Fibroblast of the aortic adventitia (primary cell): Measurements from ENCODE around the gene DTNB. TPM values are rescaled to one million over a fixed set of nuclear protein-coding genes. Genes with fewer than 3 reads are reported as not detected.

Experiments
- DNase-seq: peaks from one replicate; pipeline ENCODE4 v3.0.0-alpha.2; 2010; ENCODE audit warnings: low read depth
- H3K4me3 ChIP-seq: 2 replicates; pipeline ENCODE4 v1.5.1; 2011; ENCODE audit warnings: low read depth, mild to moderate bottlenecking, control low read depth, low read length, moderate library complexity
- CTCF ChIP-seq: IDR thresholded peaks from 2 replicates; pipeline ENCODE4 v1.5.1; 2011; ENCODE audit warnings: mild to moderate bottlenecking, low read length, control low read depth, inconsistent platforms; ENCODE audit not compliant: insufficient read depth
- total RNA-seq: library from RNA; depleted of rRNA; stranded (reverse); fragments of >200 nt; gene quantifications from 2 replicates; pipeline ENCODE4 v1.2.3, GENCODE V29; 2012; ENCODE audit warnings: low replicate concordance

The DTNB gene
- total RNA-seq, 1 donor: 11.7 TPM

- no peak overlapping the region for H3K4me3 ChIP-seq
- no peak for TF ChIP-seq CTCF
- DNase-seq: peak; percentile 40
Measured at GRCh38 chr2:25570161-25570845, 103.1 kb downstream of the DTNB start.

GRCh38 chr2:25567406-25567805 is 106.0 kb downstream of the DTNB start:
- TF ChIP-seq CTCF: peak; percentile 60
- peak; percentile 83 for DNase-seq
- H3K4me3 ChIP-seq: no peak overlapping the region

GRCh38 chr2:25566694-25567093 is 106.7 kb downstream of the DTNB start:
- peak; percentile 35 for DNase-seq
- TF ChIP-seq CTCF: no peak
- no peak overlapping the region for H3K4me3 ChIP-seq

DNA sequence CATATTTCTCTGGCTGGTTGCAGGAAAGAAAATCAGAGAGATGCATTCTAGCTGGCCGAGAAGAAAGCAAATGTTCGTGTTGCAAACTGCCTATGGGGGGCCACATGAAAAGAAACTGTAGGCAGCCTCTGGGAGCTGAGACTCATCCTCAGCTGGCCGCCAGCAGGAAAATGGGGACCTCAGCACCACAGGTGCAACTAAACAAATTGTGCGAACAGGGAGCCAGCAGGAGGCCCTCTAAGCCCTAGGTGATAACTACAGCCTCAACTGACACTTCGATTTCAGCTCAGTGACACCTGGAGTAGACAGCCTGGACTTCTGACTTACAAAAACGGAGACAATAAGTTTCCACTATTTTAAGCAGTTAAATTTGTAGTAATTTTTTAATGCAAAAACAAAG is 107.3 kb downstream of the DTNB start:
- no peak overlapping the region for H3K4me3 ChIP-seq
- DNase-seq: no peak
- TF ChIP-seq CTCF: no peak

DNA sequence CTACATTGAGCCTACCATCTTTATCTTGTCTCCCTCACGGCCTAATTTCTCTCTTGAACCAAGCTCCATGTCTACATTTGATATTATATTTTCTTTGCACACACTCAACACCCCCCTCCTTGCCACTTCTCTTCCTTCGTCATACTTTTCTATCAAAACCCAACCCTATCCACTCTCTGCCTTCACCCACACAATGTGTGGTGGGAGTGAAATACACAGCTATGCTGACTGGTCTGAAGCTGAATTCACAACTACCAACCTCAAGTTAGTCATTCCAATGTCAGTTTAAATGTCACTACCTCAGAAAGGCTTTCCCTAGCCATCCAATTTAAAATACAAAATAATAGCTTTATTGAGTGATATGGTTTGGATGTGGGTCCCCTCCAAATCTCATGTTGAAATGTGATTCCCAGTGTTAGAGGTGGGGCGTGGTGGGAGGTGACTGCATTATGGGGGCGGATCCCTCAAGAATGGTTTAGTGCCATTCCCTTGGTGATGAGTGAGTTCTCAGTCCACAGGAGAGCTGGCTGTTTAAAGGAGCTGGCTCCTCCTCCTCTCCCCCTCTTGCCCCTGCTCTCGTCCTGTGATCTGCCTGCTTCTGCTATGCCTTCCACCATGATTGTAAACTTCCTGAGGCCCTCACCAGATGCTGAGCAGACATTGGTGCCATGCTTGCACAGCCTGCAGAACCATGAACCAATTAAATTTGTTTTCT is 112.1 kb downstream of the DTNB start:
- H3K4me3 ChIP-seq: no peak overlapping the region
- TF ChIP-seq CTCF: no peak
- DNase-seq: no peak

DNA sequence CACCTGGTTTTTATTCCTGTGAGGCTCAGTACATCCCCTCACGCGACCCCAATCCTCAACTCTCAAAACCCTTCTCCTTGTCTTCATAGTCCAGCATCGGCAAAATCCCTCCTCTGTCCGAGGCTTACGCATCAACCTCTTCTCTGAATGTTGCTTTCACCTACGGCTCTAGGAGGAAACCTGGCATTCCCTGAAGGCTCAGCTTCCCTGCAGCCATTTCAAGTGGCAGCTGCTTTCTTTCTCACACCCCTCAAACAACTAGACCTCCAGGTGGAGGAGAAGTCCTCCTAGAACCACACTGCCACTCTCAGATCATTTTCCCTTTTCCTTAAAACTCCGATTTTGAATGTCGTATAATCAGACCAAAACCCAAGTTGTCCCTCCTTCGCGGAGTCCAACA is 114.2 kb downstream of the DTNB start:
- DNase-seq: no peak
- no peak for TF ChIP-seq CTCF
- no peak overlapping the region for H3K4me3 ChIP-seq
